Stimulated activated CD8-positive, alpha-beta memory T cell treated with anti-CD3 and anti-CD28 coated beads, Interleukin-15, amount 100 ng/mL, for 4 hours (primary cell): Measurements from ENCODE around the gene UNC5C.

Source experiments
- DNase-seq, 2 donors: peaks; one replicate each; pipeline ENCODE4 v3.0.0-alpha.2; 2020; ENCODE audit warnings: low read depth in 2 of 2

Gene UNC5C

DNA sequence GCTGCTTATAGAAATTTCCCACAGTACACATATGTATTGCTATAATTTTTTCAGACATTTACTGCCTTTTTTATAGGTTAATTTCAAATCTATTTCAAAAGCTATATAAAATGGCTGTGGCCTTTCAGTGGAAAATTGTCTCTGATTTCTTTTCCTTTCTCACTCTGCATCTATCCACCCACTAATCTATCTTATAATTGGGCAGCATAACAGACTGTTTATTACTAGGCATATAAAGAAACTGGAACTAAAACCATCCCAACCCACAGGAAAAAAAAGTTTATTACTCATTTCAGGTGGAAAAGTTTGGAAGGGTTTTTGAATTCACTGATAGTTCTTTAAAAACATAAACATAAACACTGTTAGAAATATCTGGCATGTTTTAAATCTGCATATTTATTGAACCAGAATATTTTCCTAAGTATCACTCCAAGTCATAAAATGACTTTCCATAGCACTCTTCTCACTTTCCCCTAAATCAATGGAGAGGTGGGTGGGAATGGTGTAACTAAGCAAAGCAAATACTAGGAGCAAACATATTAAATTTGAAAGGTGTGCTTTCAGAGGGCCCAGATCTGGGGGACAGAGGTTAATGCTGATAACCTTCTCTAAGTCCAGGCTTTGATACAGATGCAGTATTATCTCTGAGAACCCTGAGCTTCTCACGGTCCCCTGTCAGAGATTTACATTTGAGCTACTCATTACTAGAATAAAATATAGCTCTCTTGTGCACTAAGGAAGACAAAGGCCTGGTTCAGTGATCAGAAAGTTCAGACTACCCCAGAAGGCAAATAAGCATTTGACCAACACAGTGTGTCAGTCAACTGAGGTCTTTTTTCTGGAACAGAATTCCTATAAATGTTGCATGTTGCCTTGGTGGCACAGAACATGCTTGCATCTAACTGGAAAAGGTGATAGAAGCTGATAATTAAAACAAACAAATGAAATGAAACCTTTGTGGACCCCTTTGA lies 328.3 kb downstream of the UNC5C start:
- DNase-seq: no peak

DNA sequence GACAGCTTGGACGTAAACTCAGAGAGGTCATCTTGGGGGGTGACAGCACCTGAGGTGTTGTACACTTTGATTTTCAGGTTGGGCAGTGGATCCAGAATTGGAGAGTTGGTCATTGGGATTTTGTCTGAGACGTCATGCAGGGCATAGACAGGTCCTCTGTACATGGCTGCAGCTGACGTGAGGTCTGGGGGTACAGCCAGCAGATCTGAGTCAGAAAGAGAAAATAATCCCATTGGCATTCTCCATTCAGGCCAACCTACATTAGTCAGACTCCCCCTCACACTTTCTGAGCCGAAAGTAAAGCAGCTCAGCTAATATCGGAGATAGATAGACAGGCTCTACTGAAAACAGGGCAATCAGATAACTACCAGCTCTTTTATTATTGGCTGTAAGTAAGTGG lies 329.7 kb downstream of the UNC5C start:
- DNase-seq: no peak

DNA sequence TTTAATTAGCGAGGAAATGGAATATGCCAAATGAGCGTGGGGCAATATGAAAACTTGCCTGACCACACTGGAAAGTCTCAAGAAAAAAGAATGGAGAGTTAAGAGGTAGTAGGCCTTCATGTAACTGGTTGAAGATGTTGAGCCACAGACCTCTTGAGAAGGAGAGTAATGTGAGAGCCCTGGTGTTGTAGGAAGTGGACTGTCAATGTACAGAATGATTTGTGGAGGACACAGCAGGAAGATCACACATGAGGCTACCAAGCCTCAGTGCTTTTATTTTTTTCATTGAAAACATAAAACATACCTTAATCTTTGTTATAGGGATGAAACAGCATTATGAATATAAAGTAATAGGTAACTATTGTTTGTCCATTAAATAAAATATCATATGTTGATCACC lies 331.6 kb downstream of the UNC5C start:
- DNase-seq: no peak

DNA sequence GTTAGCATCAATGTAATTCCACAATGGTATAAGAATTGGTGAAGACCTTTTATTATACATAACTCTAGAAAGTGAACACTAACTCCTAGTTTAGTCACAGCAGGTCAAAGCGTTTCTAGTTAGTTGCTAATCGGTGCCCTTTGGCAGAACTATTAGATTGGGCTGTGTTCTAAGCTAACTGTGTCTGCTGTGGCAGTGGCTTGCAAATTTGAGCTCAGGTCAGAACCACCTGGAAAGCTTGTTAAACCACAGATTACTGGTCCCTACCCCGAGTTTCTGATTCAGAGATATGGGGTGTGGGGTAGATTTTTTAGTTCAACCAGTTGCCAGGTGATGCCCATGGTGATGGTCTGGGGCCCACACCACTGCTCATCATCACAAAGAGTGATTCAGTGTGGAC lies 332.1 kb downstream of the UNC5C start:
- DNase-seq: no peak

DNA sequence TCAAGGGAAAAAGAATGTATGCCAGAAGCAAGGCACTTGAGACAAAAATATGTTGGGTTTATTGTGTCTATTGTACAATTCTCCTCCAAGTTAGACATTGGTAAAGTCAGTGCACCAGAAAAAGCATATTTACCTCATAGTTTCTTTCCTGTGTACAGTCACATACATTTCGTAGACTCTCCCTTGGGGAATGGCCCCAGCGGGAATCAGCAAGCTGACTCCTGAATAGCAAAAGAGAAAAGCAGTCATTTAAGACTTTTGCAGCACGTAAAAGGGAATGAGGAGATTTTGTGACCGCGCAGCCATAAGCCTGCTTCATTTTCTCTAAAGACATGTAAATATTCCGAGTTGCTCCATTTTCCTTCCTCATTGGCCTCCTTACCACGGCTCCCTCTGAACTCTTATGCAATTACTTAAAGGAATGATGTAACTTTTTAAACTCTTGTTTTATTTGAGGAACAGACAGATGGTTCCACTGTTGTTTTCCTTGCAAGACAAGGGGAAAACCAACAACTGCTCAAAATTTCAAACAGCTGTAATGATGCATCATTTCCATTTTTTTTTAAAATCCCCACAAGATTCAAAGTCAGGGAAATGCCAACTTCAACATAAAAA lies 332.7 kb downstream of the UNC5C start:
- DNase-seq: no peak

DNA sequence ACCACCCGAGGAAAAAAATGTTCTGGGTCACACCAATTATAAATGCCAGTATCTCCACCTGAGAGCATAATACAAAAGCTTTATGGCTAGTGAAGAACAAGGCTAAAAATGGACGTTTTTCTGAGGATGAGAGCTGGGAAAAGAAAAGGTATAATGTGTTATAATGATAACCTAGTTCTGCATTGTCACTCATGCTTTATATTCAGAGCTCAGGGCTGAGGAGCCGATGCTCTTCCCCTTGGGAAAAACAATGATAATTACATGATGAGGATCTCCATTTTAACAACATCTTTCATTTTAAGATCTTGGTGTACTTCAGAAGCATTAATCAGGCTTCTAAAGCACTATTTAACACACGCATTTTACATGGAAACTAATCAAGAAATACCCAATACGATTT lies 333.7 kb downstream of the UNC5C start:
- DNase-seq: no peak

DNA sequence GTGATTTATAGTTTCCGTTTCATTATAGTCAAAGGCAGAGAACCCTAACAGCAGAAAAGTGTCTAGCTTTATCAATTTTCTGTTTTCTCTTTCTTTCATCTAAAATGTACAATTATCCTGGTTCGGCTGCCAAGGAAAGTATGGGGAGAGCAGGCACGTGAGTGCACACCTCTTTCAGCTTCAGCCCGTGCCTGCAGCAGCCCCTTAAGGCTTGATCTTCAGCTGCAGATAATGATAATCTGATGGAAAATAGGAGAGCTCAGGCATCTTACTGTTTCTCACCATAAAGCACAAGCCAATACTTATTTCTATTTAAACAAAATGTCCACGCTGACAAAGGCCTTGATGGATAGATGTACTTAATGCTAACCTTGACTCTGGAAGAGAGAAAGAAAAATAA lies 334.4 kb downstream of the UNC5C start:
- DNase-seq: no peak

DNA sequence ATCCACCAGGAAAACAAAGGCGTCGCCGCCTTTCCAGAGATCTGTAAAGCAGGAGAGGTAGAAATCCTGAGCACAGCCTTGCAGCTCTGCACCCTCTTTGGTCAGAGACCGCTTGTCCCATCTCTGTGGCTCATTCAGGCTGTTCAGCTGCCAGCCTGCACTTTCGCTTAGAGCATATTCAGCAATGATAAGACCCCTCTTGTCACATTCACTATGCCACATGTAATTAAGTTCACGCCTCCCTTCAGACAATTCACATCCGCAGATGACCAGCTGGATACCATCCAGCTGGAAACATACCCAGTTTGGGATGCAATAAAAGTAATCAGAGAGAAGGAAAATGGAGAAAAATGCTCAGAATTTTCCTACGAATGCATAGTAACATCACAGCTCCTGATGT lies 335.4 kb downstream of the UNC5C start:
- DNase-seq: no peak

DNA sequence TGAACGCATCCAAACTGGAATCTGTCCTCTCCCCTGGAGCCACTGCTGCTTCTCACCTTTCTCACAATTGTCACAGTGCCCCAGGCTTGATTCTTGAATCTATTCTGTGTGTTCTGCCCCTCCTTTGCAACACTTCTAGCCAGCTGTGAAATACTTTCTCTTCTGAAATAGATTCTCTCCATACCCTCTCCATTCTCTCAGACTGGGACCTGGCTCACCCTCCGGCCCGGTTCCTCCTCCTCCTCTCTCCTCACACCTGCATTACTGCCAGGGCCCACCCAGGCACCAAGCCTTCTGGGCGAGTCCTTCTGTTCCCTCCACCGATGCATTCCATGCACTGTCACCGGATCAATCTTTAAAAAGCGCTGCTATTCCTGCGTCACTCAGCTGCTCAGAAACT lies 336.1 kb downstream of the UNC5C start:
- DNase-seq: no peak

DNA sequence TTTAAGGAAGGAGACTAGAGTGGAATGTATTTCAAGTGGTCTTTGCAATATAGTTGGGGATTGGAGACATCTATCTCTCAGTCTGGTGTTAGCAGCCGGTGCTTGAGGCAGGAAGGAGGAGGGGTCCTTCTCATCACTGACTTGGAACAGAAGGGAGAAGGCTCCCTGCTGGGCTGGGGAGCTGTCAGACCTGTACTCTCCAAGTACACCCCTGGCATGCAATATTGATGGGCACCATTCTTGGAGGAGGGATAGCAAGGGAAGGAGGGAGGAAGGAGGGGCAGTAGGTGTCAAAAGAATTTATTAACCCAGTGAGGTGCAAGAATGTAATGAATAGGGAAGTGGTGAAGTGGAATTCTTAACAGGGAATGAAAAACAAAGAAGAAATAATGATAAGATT lies 338.8 kb downstream of the UNC5C start:
- DNase-seq: no peak

DNA sequence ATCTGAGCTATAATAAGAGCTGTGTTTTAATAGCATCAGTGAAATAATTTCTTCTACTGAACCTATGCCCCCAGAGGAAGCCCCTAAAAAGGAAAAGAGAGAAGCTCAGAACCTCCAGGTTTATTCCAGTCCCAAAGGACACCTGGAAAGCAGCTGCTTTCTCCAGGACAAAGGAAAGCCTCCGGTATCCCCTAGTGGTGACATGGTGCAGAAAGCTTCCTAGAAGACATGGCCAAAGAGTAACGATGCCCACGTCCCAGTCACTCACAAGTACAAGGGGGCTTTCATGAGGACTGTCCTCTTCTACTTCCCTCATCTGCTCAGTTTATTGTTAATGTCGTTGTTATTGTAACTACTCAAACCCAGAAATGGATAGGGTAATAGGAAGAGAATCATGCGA lies 343.9 kb downstream of the UNC5C start:
- DNase-seq: no peak

DNA sequence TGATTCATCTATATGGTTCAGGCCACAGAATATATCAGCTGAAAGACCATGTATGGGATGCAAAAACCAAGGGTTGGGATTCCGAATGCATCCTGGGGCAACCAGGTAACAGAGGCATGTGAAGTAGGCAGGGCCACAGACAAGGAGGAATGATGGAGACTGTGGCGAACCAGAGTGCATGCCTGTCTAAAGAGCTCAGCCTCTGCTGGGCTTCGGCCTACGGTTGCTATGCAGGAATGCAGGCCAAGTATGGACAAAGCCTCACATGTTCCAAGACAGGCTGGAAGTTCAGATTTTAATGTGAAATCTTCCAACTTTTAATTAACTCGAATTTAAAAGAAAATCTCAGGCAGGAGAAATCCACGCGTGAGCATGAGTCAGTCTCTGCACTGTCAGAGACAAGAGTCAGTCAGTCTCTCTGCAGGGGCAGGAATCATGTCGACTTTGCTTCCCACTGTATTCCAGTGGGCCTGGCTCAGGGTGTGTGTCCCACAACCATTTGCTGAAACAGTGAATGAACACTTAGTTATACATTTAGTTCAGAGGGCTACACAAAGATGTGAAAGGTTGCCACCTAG lies 344.4 kb downstream of the UNC5C start:
- DNase-seq: no peak

DNA sequence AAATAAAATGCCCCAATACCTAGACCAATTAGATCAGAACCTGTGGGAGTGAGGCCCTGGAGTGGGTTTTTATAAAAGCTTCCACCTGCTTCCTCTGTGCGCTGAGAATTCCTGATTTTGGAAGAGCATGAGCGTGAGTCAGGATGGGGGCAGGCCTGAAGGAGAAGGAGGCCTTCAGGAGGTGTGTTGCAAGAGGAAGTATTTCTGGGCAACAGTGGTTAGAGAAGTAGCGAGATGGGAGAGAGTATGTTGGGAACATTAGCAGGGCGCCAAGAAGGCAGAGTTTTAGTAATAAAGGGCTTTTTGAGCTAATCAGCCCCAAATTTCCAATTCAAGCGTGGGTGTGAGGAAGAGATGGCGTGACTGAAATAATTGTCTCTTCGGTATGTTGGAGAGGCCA lies 349.8 kb downstream of the UNC5C start:
- DNase-seq: no peak

DNA sequence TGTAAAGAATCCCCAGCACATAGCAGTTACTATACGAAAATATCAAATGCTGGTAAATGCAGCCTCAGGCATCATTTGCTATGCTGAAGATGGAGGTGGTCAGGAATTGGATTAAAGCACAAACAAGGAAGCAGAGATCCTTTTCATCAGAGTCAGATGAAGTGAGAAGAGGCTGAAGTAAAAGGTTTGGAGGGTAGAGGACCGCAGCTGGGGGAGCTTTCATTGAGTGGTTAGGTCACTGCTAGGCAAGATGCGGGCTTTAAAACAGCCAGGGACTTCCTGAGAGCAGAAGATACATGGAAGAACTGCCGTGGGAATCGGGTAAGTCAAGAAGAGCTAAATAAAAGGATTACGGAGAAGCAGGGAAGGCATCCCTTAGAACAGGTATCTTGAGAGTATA lies 351.4 kb downstream of the UNC5C start:
- DNase-seq: no peak

DNA sequence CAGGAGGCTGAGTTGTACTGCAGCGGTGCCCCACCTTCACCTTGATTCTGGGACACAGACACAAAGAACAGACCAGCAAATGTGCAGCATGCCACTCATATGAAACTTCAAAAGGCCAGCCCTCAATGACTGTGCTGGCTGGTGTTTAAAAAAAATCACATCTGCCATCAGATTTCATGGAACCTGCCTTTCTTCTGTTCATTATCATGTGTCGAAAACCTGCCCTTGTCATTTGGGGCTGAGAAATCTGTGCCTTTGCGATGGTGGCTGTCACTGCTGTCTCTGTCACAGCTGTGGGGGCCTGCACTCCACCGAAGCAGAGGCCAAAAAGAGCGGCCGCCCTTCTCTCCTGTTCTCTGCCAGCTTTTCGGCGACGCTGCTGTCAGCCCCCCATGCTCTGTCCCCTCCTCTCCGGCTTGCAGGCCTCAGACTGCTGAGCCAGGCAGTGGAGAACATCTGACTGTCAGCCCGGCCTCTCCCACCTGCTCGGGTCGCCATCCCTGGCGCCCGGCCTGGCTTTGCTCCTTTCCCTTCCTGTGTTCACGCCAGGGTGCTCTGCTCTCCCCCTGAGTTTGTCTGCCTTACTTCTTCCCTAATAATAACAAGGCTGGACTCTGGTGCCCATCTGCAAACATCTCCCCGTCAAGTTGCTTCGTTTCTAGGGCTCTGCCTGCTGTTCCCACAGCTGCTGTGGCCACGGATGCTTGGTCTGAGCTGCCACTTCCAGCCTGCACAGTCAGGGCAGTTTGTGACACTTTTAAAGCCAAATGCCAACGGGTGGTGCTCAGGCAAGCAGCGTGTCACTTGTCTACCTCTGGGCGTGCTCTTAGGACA lies 355.2 kb downstream of the UNC5C start:
- no peak for DNase-seq

DNA sequence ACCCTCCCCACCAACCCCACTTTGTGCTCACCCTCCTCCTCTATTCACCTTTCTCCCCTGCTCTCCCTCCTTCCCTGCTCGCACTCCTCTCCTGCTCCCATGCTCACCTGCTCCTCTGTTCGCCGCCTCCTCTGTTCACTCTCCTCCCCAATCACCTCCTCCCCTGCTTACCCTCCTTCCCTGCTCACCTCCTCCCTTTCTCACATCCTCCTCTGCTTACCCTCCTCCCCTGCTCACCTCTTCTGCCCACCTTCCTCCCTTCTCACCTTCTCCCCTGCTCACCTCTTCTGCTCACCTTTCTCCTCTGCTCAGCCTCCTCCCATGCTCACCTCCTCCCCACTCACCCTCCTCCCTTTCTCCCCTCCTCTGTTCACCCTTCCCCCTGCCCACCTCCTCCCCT lies 357.2 kb downstream of the UNC5C start:
- no peak for DNase-seq

DNA sequence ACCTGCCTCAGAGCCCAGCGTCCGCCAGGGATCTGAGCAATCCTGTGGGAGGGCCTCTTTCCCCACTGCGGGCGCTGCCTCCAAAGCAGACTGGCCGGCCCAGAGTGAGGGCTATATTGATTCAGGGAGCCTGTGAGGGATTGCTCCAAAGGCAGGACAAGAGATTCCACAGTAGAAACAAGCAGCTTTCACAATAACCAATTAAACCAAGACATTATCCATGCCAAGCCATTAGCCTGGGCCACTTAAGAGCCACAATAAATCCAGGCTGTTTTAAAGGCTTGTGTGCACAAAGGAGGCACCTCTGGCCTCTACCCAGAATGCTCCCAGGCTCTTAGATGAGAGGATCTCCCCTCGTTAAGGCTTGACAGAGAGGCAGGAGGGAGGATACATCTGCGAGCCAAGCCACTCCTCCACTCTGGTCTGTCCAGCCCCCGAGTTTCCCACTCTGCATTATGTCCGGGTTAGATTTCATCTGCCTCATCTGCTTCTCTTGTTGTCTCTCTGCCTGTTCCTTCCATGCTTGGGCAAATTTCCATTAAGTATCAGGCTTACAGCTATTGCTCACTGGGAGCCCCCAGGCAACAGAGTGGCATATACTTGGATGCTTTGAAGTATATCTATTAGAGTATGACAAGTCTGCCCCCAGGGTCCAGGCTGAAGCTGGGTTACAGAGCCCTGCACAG lies 357.9 kb downstream of the UNC5C start:
- DNase-seq: no peak

DNA sequence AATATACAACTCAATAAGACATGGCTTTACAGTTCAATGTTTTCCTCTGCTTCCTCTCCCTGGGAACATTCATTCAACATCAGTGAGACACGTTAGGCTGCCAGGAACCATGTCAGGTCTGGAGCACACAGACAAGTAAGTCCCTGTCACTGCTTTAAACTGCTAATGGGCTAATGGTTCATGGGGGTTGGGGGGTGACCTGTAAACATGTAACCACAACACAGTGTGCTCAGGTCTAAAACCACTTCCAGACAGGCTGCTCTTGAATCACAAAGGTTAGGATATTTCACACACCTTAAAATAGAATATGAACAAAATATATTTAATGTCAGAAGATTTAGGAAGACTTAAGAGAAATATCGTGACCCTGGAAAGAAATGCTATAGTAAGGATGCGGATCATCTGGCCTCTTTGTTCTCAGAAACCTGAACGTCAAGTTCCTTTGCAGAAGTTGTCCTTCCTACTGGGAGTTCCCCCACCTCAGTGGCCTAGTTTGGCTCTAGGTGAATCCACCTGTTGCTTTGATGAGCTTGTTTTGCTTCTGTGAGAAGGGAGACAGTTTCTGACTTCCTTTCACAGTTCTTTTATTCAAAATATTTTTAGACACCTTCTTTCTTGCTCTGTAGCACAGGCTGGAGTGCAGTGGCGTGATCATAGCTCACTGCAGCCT lies 359.9 kb downstream of the UNC5C start:
- no peak for DNase-seq

DNA sequence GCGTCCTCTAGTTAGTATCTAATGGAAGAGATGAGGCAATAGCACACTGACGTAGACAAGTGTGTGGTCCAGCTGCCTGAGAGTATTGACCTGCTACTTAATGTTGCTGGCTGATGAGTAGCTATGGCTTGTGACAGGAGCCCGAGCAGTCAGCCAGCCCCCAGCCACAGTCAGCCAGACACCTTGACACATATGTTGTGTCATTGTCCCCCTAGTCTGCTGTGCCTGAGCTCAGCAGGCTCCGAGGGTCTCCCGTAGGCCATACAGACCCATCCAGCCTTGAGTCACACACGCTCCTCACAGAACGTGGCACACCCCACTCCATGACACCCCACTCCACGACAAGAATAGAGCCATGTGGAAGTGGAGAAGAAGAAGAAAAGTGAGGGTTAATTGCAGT lies 362.1 kb downstream of the UNC5C start:
- no peak for DNase-seq

DNA sequence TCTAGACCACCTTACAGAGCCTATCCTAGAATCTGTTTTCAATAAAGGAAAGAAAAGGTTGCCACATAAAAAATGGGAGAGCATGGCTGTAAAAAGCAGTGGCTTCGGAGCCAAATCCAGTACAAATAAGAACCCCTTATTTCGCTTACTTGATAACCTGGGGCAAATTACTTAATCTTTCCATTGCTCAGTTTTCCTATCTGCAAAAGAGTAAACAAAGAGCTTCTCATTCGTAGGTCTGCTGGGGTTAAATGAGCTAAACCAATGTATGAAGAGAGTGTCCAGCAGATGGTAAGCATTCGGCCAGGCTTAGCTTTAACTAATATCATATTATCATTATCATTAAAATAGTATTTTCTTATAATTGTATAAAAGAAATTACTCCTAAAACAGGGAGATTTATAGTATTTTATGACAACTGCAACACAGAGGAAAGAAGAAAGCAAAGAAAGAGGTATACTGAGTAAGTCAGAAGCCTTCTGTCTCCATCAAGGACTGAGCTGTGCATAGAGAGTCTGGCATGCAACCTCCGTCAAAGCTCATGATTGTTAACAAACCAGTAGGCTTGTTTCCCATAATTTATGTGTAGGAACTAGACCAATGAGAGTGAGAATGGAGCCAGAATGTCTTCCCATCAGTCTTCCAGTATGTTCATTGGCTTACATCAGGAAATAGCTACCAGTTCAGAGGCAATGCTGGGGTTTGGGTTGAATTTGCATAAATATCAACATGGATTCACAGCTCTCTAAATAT lies 364.9 kb downstream of the UNC5C start:
- no peak for DNase-seq
